ENCODE data around the gene CNTNAP2. TPM values are rescaled to one million over a fixed set of nuclear protein-coding genes. Genes with fewer than 3 reads are reported as not detected.

Gene CNTNAP2
- total RNA-seq, 1 experiment from 2014 or later: 64.5 TPM

GRCh38 chr7:148466120-148466519 lies 2349.5 kb downstream of the CNTNAP2 start:
- DNase-seq: no peak
- Histone ChIP-seq H2BK120ac (ENCODE audit: low read depth, low read length, poor library complexity, severe bottlenecking) (no peak overlapping the region), H3K79me1 (ENCODE audit: insufficient read depth, low read depth, low read length, poor library complexity, severe bottlenecking) (no peaks in the 10 kb centered on the region), H2BK20ac (ENCODE audit: low read depth, low read length, poor library complexity, severe bottlenecking) (no peak overlapping the region), H4K8ac (replicated peaks; ENCODE audit: insufficient read length, low read depth, low read length) (no peak overlapping the region), H3K14ac (ENCODE audit: insufficient read depth, low read length) (no peak overlapping the region), H4K91ac (ENCODE audit: insufficient read length, low read depth, low read length) (no peak overlapping the region), H3K79me2 (ENCODE audit: insufficient read depth, low read length) (no peaks in the 10 kb centered on the region), H3T11ph (ENCODE audit: low read length) (no peak overlapping the region), H2BK15ac (ENCODE audit: low read depth, low read length) (no peak overlapping the region), H2AK5ac (ENCODE audit: insufficient read length, low read length) (no peak overlapping the region), H4K20me1 (ENCODE audit: control insufficient read depth, insufficient read depth, insufficient read length) (no peaks in the 10 kb centered on the region), H4K5ac (ENCODE audit: insufficient read length, low read depth, low read length) (no peak overlapping the region), H2AFZ (ENCODE audit: low read length) (no peak overlapping the region), H3K9me3 (ENCODE audit: control insufficient read depth, low read depth, low read length) (no peaks in the 10 kb centered on the region), H3K18ac (ENCODE audit: insufficient read length, low read depth, low read length) (no peak overlapping the region), H3K4me1 (ENCODE audit: insufficient read depth, low read length) (no peaks in the 10 kb centered on the region), H2BK12ac (ENCODE audit: insufficient read length, low read depth, low read length) (no peak overlapping the region), H3K23ac (ENCODE audit: insufficient read length, low read depth, low read length) (no peak overlapping the region), H2BK5ac (ENCODE audit: insufficient read length, low read length) (no peak overlapping the region), H3K27ac (ENCODE audit: insufficient read length, low read depth, low read length) (no peak overlapping the region), H3K4me2 (ENCODE audit: insufficient read depth, insufficient read length, low read length) (no peak overlapping the region), H3K23me2 (ENCODE audit: insufficient read length, low read depth, low read length, poor library complexity, severe bottlenecking) (no peaks in the 10 kb centered on the region), H3K9ac (ENCODE audit: extremely low read depth, insufficient read length, low read length) (no peak overlapping the region), H3K4ac (ENCODE audit: low read depth, low read length) (no peak overlapping the region), H3K56ac (ENCODE audit: insufficient read length, low read depth, low read length) (no peak overlapping the region), H3K27me3 (ENCODE audit: insufficient read depth, low read length) (no peaks in the 10 kb centered on the region)
- TF ChIP-seq CTCF (conservative IDR thresholded peaks at IDR 0.05): no peak
- Mint-ChIP-seq H3K9me3 (peaks cover 13 to 15% of the 10 kb centered on the region in 2 experiments), H3K27ac (no peak overlapping the region), H3K4me1 (no peaks in the 10 kb centered on the region), H3K4me3 (no peak overlapping the region), H3K27me3 (ENCODE audit: low read depth) (no peaks in the 10 kb centered on the region), H3K36me3 (ENCODE audit: insufficient read depth in 1 of 3, low read depth in 3 of 3) (peaks cover 0 to 23% (median 3%) of the 10 kb centered on the region in 3 experiments; a peak in 5 of 7 replicates)
- WGBS (ENCODE audit: extremely low coverage, insufficient read length, low lambda C conversion rate): no CpG with 5 or more reads among the region's 3 CpGs
